Measurements from ENCODE around the gene S100A5.

DNA sequence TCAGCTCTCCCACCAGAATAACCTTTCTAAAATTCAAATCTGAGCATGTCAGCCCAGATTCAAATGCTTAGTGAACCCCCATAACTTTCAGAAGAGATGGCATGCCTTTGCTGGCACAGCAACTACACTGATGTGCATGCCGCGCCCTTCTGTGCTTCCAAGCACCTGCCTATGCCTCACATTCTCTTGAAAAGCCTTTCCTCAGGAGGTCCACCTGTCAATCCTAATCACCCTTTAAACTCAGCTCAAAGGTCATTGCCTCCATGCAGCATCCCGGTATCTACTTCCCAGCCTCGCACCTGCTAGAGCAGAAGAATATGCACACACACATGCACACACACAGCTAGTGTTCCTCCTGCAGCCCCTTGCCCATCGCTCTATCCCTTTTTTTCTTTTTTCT lies 30.1 kb upstream of the S100A5 start:
- TF ChIP-seq RAD21 (CRISPR knock-in tag; conservative IDR thresholded peaks at IDR 0.05 in 1 of 2, IDR thresholded peaks at IDR 0.05 in 1 of 2) (no peak), FOXJ3 (CRISPR knock-in tag; IDR thresholded peaks at IDR 0.05) (no peak), TCF3 (CRISPR knock-in tag; IDR thresholded peaks at IDR 0.05) (no peak), HDAC2 (IDR thresholded peaks at IDR 0.05) (no peak), ZNF175 (CRISPR knock-in tag; IDR thresholded peaks at IDR 0.05; ENCODE audit: low read depth) (no peak), FOXM1 (IDR thresholded peaks at IDR 0.05; ENCODE audit: low read depth) (no peak), FOXM1 (CRISPR knock-in tag; IDR thresholded peaks at IDR 0.05; ENCODE audit: low read depth) (no peak)
- TF ChIP-seq, protein P1, sequence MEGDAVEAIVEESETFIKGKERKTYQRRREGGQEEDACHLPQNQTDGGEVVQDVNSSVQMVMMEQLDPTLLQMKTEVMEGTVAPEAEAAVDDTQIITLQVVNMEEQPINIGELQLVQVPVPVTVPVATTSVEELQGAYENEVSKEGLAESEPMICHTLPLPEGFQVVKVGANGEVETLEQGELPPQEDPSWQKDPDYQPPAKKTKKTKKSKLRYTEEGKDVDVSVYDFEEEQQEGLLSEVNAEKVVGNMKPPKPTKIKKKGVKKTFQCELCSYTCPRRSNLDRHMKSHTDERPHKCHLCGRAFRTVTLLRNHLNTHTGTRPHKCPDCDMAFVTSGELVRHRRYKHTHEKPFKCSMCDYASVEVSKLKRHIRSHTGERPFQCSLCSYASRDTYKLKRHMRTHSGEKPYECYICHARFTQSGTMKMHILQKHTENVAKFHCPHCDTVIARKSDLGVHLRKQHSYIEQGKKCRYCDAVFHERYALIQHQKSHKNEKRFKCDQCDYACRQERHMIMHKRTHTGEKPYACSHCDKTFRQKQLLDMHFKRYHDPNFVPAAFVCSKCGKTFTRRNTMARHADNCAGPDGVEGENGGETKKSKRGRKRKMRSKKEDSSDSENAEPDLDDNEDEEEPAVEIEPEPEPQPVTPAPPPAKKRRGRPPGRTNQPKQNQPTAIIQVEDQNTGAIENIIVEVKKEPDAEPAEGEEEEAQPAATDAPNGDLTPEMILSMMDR (IDR thresholded peaks at IDR 0.05 in 2 of 3, conservative IDR thresholded peaks at IDR 0.05 in 1 of 3; ENCODE audit: insufficient read depth in 2 of 3, low read depth in 1 of 3, low read length in 3 of 3): no peak
- TF ChIP-seq, protein P2, sequence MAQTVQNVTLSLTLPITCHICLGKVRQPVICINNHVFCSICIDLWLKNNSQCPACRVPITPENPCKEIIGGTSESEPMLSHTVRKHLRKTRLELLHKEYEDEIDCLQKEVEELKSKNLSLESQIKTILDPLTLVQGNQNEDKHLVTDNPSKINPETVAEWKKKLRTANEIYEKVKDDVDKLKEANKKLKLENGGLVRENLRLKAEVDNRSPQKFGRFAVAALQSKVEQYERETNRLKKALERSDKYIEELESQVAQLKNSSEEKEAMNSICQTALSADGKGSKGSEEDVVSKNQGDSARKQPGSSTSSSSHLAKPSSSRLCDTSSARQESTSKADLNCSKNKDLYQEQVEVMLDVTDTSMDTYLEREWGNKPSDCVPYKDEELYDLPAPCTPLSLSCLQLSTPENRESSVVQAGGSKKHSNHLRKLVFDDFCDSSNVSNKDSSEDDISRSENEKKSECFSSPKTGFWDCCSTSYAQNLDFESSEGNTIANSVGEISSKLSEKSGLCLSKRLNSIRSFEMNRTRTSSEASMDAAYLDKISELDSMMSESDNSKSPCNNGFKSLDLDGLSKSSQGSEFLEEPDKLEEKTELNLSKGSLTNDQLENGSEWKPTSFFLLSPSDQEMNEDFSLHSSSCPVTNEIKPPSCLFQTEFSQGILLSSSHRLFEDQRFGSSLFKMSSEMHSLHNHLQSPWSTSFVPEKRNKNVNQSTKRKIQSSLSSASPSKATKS (CRISPR knock-in tag; IDR thresholded peaks at IDR 0.05): no peak

Data from K562 (cell line).